ENCODE results near the gene ARRB2.

- no peak for TF ChIP-seq NR3C1 (CRISPR knock-in tag; IDR thresholded peaks at IDR 0.05)
- TF ChIP-seq, protein P1, sequence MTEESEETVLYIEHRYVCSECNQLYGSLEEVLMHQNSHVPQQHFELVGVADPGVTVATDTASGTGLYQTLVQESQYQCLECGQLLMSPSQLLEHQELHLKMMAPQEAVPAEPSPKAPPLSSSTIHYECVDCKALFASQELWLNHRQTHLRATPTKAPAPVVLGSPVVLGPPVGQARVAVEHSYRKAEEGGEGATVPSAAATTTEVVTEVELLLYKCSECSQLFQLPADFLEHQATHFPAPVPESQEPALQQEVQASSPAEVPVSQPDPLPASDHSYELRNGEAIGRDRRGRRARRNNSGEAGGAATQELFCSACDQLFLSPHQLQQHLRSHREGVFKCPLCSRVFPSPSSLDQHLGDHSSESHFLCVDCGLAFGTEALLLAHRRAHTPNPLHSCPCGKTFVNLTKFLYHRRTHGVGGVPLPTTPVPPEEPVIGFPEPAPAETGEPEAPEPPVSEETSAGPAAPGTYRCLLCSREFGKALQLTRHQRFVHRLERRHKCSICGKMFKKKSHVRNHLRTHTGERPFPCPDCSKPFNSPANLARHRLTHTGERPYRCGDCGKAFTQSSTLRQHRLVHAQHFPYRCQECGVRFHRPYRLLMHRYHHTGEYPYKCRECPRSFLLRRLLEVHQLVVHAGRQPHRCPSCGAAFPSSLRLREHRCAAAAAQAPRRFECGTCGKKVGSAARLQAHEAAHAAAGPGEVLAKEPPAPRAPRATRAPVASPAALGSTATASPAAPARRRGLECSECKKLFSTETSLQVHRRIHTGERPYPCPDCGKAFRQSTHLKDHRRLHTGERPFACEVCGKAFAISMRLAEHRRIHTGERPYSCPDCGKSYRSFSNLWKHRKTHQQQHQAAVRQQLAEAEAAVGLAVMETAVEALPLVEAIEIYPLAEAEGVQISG (CRISPR knock-in tag; IDR thresholded peaks at IDR 0.05), result no peak
- TF ChIP-seq CBX2 (IDR thresholded peaks at IDR 0.05; ENCODE audit: low read depth, low read length), result no peak
- TF ChIP-seq CBX2 (CRISPR knock-in tag; IDR thresholded peaks at IDR 0.05; ENCODE audit: low read depth), result no peak
- TF ChIP-seq EEA1 (CRISPR knock-in tag; IDR thresholded peaks at IDR 0.05; ENCODE audit: borderline replicate concordance), result no peak
- TF ChIP-seq ZNF615 (CRISPR knock-in tag; IDR thresholded peaks at IDR 0.05; ENCODE audit: borderline replicate concordance), result no peak
- TF ChIP-seq HNRNPK (IDR thresholded peaks at IDR 0.05; ENCODE audit: low read depth, low read length, poor library complexity, severe bottlenecking), result no peak
- TF ChIP-seq PHF21A (CRISPR knock-in tag; IDR thresholded peaks at IDR 0.05), result no peak
- TF ChIP-seq, protein P2, sequence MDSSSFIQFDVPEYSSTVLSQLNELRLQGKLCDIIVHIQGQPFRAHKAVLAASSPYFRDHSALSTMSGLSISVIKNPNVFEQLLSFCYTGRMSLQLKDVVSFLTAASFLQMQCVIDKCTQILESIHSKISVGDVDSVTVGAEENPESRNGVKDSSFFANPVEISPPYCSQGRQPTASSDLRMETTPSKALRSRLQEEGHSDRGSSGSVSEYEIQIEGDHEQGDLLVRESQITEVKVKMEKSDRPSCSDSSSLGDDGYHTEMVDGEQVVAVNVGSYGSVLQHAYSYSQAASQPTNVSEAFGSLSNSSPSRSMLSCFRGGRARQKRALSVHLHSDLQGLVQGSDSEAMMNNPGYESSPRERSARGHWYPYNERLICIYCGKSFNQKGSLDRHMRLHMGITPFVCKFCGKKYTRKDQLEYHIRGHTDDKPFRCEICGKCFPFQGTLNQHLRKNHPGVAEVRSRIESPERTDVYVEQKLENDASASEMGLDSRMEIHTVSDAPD (CRISPR knock-in tag; IDR thresholded peaks at IDR 0.05), result no peak
Measured at GRCh38 chr17:4715063-4715744, 4.8 kb downstream of the ARRB2 start.

All from HepG2 (cell line).